ENCODE results near the gene RAB7A.

DNA sequence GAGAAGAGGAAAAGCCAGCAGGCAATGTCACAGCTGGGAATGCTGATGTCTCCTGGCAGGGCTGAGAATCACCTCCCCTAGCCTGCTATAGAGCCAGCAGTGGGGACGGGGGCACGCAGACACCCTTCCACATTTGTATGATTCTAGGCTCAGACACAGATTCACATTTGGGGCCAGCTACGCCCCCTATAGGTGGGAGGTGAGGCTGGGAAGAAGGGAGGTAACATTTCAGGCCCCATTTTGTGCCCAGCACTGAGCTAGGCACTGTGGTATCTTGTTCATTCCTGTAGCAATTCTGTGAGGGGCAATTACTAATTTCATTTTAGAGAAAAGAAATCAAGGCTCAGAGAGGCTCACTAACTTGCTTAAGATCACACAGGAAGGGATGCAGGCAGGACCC lies 137.6 kb downstream of the RAB7A start:
- TF ChIP-seq, protein P1, sequence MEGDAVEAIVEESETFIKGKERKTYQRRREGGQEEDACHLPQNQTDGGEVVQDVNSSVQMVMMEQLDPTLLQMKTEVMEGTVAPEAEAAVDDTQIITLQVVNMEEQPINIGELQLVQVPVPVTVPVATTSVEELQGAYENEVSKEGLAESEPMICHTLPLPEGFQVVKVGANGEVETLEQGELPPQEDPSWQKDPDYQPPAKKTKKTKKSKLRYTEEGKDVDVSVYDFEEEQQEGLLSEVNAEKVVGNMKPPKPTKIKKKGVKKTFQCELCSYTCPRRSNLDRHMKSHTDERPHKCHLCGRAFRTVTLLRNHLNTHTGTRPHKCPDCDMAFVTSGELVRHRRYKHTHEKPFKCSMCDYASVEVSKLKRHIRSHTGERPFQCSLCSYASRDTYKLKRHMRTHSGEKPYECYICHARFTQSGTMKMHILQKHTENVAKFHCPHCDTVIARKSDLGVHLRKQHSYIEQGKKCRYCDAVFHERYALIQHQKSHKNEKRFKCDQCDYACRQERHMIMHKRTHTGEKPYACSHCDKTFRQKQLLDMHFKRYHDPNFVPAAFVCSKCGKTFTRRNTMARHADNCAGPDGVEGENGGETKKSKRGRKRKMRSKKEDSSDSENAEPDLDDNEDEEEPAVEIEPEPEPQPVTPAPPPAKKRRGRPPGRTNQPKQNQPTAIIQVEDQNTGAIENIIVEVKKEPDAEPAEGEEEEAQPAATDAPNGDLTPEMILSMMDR (conservative IDR thresholded peaks at IDR 0.05 in 1 of 2, IDR thresholded peaks at IDR 0.05 in 1 of 2; ENCODE audit: low read depth in 1 of 2, low read length in 2 of 2), result peak in 1 of 2 donors; percentile 32
- TF ChIP-seq EZH2 (IDR thresholded peaks at IDR 0.05; ENCODE audit: low read length, missing control alignments), result no peak

Measured in fibroblast of lung (primary cell).